ENCODE data around the gene SKP1.

SKP1 gene

DNA sequence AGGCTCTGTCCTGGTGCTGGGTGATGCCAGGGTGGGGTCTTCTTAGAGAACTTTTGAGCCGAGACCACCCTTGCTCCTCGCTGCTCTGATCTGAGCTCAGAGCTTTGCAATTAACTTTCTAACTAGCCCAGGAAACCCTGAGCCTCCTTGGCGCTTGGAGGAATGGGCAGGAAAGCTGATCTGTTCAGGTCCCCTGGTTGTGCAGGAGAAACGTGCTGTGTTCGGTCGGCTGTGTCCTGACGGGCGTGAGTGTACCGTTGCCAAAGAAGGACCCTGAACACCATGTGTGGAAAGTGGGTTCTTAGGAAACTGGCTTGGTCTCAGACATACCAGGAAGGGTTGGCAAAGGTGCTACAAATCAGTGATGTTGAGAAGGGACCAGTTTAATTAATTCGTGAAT lies 60.5 kb downstream of the SKP1 start:
- no peak for DNase-seq (ENCODE audit: low read depth in 1 of 2, low spot score in 1 of 2)
- in situ Hi-C loops (cut with HindIII; ENCODE audit: low pct_unique_long_range_greater_than_20kb, low sequenced_read_pairs), result no loop called here
- TF ChIP-seq JUND (IDR thresholded peaks at IDR 0.05; ENCODE audit: low read depth), result no peak

DNA sequence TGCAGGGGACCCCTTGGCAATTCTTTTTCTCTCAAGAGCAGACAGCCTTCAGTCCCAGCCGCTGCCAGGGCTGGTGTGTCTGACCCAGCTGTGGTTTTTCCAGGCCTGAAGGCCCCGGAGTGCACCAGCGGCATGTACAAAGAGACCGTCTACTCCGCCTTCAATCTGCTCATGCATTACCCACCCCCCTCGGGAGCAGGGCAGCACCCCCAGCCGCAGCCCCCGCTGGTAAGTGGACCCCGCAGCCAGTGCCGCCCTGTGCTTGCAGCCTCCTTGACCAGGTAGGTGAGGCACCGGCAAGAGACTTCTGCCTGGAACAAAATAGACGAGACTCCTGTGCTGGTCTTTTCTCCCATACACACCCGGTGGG lies 61.0 kb downstream of the SKP1 start:
- no peak for TF ChIP-seq JUND (IDR thresholded peaks at IDR 0.05; ENCODE audit: low read depth)
- DNase-seq (ENCODE audit: low read depth in 1 of 2, low spot score in 1 of 2), result no peak
- in situ Hi-C loops (cut with HindIII; ENCODE audit: low pct_unique_long_range_greater_than_20kb, low sequenced_read_pairs), result no loop called here

DNA sequence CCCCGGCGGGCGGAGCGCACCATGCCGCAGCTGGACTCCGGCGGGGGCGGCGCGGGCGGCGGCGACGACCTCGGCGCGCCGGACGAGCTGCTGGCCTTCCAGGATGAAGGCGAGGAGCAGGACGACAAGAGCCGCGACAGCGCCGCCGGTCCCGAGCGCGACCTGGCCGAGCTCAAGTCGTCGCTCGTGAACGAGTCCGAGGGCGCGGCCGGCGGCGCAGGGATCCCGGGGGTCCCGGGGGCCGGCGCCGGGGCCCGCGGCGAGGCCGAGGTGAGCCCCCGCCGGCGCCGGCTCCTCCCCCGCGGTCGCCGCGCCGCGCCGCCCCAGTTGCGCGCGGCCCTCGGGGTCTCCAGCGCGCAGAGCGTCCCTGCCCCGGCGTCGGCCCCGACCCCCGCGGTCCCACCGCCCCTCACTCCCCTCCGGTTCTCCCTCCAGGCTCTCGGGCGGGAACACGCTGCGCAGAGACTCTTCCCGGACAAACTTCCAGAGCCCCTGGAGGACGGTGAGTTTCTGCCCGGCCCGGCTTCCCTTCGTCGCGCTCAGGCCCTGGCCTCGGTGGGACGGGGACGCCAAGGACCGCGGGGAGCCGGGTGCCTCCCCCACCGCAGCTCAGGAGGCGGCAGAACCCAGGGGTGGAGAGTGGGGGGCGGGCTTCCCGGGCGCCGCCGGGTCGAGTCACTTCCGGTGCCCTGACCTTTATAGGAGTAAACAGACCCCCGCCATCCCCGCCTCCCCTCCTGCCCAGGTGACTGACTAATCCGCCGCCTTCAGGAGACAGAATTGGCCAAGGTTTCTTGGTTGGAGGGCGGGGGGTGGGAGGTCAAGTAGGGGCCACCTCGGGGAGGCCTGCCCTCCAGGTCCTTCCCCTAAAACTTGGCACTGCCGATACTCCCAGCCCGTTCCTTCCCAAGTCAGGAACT lies 61.6 kb downstream of the SKP1 start:
- DNase-seq (ENCODE audit: low read depth in 1 of 2, low spot score in 1 of 2), result peak in 1 of 2 experiments; percentile 76
- in situ Hi-C loops (cut with HindIII; ENCODE audit: low pct_unique_long_range_greater_than_20kb, low sequenced_read_pairs), result no loop called here
- TF ChIP-seq JUND (IDR thresholded peaks at IDR 0.05; ENCODE audit: low read depth), result no peak

- DNase-seq (ENCODE audit: low read depth in 1 of 2, low spot score in 1 of 2), result peak; percentile 89 to 97
- no peak for TF ChIP-seq JUND (IDR thresholded peaks at IDR 0.05; ENCODE audit: low read depth)
- in situ Hi-C loops (cut with HindIII; ENCODE audit: low pct_unique_long_range_greater_than_20kb, low sequenced_read_pairs), result no loop called here
These were observed 62.6 kb downstream of the SKP1 start, which contains the start of gene TCF7 for GRCh38 chr5:134113902-134114875. TSS of gene TCF7 (plus strand) at chr5:134114681. CDS start at chr5:134114907, 226 bp downstream.

DNA sequence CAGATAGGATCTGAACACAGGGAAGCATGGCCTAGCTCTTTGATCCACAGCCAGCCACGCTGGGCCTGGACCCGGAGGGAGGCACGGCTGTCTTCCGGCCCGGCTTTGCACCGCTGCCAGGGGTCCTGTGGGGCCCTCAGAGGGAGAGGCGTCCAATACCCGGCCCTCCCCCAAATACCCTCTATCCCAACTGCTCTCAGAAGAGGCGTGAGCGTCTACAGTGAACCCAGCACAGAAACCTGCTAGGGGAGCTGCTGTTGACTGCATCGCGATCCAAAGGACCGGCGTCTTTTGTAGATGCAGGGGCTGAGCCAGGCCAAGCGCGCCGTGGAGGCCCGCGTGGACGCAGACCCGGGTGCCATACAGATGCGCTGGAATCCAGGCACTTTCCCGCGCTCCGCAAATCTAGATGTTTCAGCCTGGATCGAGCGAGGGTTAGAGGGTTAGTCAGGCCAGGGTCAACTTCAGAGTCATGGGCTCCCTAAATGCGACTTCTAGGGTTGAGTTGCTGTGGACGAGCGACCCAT lies 63.3 kb downstream of the SKP1 start:
- TF ChIP-seq JUND (IDR thresholded peaks at IDR 0.05; ENCODE audit: low read depth), result no peak
- DNase-seq (ENCODE audit: low read depth in 1 of 2, low spot score in 1 of 2), result no peak
- in situ Hi-C loops (cut with HindIII; ENCODE audit: low pct_unique_long_range_greater_than_20kb, low sequenced_read_pairs), result no loop called here

- in situ Hi-C loops (cut with HindIII; ENCODE audit: low pct_unique_long_range_greater_than_20kb, low sequenced_read_pairs), result no loop called here
- no peak for TF ChIP-seq JUND (IDR thresholded peaks at IDR 0.05; ENCODE audit: low read depth)
- no peak for DNase-seq (ENCODE audit: low read depth in 1 of 2, low spot score in 1 of 2)
These were observed 63.9 kb downstream of the SKP1 start for GRCh38 chr5:134112726-134113362.

DNA sequence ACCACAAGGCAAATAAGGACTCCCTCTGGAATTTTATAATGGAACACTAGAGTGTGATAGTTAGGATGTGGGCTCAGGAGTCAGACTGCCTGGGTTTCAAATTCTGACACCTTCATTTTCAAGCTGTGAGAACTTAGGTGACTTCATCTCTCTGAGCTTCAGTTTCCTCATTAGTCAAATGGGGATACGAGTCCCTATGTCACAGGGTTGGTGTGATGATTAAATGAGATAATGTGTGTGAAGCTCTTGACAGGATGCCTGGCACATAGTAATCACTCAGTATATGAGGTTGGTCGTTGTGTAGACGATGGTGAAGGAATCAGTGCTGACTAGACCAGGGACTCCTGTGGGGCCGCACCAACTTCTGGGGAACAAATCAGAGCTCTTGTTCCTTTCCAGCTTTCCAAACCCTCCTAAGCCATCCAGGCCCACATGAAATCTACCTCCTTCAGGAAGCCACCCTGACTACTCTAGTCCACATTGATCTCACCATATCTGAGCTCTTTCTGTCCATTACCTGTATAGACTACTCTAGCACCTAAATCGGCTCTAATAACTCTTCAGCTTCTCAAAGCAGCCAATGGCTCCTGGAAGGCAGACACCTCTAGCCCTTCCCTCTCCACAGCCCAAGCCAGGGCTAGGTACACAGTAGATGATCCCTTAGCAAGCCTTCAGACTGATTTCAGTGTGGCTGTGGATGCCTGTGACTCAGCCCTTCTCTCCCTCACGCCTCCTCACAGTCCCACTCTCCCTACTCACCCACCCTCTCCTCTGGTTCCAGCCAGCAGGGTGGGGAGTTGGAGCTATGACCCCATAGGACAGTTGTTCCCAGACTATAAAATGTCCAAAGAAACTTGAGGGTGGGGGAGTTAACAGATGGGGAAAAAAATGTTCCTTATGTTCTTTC lies 64.8 kb downstream of the SKP1 start:
- no peak for TF ChIP-seq JUND (IDR thresholded peaks at IDR 0.05; ENCODE audit: low read depth)
- in situ Hi-C loops (cut with HindIII; ENCODE audit: low pct_unique_long_range_greater_than_20kb, low sequenced_read_pairs), result no loop called here
- no peak for DNase-seq (ENCODE audit: low read depth in 1 of 2, low spot score in 1 of 2)

- in situ Hi-C loops (cut with HindIII; ENCODE audit: low pct_unique_long_range_greater_than_20kb, low sequenced_read_pairs), result no loop called here
- no peak for TF ChIP-seq JUND (IDR thresholded peaks at IDR 0.05; ENCODE audit: low read depth)
- no peak for DNase-seq (ENCODE audit: low read depth in 1 of 2, low spot score in 1 of 2)
These were observed 66.4 kb downstream of the SKP1 start for GRCh38 chr5:134110382-134110781.

DNA sequence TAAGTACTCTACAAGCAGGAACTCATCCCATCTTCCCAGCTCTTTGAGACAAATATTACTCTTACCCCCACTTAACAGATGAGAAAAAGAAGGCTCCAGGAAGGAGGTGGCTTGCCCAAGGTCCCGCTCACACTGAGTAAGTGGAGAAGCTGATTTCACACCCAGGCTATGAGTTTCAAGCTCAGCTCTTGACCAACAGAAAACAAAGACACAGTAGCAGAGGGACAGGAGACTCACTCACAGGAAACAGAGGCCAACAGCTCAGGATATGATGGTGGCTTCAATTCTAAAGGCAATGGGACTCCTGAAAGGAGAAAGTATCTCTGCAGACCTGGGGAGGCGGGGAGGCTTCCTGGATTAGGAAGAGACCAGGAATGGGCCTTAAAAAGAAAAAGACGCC lies 69.0 kb downstream of the SKP1 start:
- in situ Hi-C loops (cut with HindIII; ENCODE audit: low pct_unique_long_range_greater_than_20kb, low sequenced_read_pairs), result no loop called here

DNA sequence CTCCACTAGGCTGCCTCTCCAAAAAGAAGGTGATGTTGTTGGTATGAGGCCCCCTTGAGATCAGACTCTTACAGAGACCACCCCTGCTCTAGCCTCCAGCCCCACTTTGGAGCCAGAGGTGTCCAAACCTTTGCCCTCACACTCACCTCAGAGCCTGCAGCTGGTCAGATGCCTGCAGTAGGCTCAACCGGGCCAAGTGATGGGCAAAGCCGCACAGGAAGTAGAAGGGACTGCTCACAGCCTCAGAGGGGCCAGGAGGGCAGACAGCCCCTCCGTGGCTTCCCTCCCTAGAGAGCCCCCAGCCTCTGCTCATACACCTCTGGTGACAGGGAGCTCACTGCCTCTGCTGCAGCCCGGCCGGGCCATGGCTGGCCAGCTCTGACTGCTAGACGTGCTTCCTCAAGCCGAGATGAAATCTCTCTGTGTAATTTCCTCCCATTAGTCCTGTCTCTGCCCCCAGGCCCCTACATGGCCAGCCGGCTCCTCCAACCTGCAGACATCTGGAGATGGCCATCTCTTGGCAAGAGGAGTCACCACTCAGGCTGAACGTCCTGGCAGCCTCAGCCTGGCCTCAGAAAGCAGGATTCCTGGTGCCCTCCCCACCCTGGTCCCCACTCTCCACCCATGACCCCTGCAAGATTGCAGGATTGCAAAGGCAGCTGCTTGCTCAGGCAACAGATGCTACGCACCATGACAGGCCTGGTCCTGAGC lies 69.6 kb downstream of the SKP1 start:
- in situ Hi-C loops (cut with HindIII; ENCODE audit: low pct_unique_long_range_greater_than_20kb, low sequenced_read_pairs), result no loop called here
- DNase-seq (ENCODE audit: low read depth in 1 of 2, low spot score in 1 of 2), result peak; percentile 60 to 81
- no peak for TF ChIP-seq JUND (IDR thresholded peaks at IDR 0.05; ENCODE audit: low read depth)

More for the DNA sequence above, 69.0 kb downstream of the SKP1 start:
- DNase-seq (ENCODE audit: low read depth in 1 of 2, low spot score in 1 of 2), result no peak
- TF ChIP-seq JUND (IDR thresholded peaks at IDR 0.05; ENCODE audit: low read depth), result no peak

All from T47D (cell line).